ES-I3 (cell line): ENCODE results near the gene CHGA.

Experiments
- H3K36me3 ChIP-seq: 2 replicates; pipeline ENCODE4 v1.6.1; 2013; ENCODE audit warnings: mild to moderate bottlenecking, low read length, control low read depth, moderate library complexity; ENCODE audit not compliant: insufficient read depth
- H3K4me1 ChIP-seq: 2 replicates; pipeline ENCODE4 v1.6.1; 2013; ENCODE audit warnings: mild to moderate bottlenecking, control low read depth, low read length; ENCODE audit not compliant: insufficient read depth
- H3K9ac ChIP-seq: 2 replicates; pipeline ENCODE4 v1.6.1; 2013; ENCODE audit warnings: low read depth, mild to moderate bottlenecking, low read length, moderate library complexity
- H3K9me3 ChIP-seq: 2 replicates; pipeline ENCODE4 v1.6.1; 2013; ENCODE audit warnings: mild to moderate bottlenecking, low read length, moderate library complexity; ENCODE audit not compliant: control insufficient read depth, insufficient read depth

Gene CHGA

GRCh38 chr14:92951912-92952471 lies 29.0 kb downstream of the CHGA start:
- H3K9me3 ChIP-seq, result no peaks in the 10 kb centered on the region
- H3K4me1 ChIP-seq, result no peaks in the 10 kb centered on the region
- H3K9ac ChIP-seq, result no peak overlapping the region
- H3K36me3 ChIP-seq, result peaks cover 6% of the 10 kb centered on the region; the same call in 1 of the 2 replicates

- Histone ChIP-seq H3K9ac (no peak overlapping the region), H3K4me1 (no peaks in the 10 kb centered on the region), H3K36me3 (peaks cover 6% of the 10 kb centered on the region; the same call in 1 of the 2 replicates), H3K9me3 (no peaks in the 10 kb centered on the region)
These were observed 29.7 kb downstream of the CHGA start for GRCh38 chr14:92952481-92953298.

GRCh38 chr14:92953526-92953925 lies 30.6 kb downstream of the CHGA start:
- Histone ChIP-seq H3K9me3 (no peaks in the 10 kb centered on the region), H3K9ac (no peak overlapping the region), H3K36me3 (peaks cover 6% of the 10 kb centered on the region; the same call in 1 of the 2 replicates), H3K4me1 (no peaks in the 10 kb centered on the region)

GRCh38 chr14:92954933-92955332 lies 32.0 kb downstream of the CHGA start:
- H3K36me3 ChIP-seq, result peaks cover 5% of the 10 kb centered on the region; the same call in 1 of the 2 replicates
- H3K4me1 ChIP-seq, result no peaks in the 10 kb centered on the region
- no peak overlapping the region for H3K9ac ChIP-seq
- no peaks in the 10 kb centered on the region for H3K9me3 ChIP-seq

- Histone ChIP-seq H3K4me1 (no peaks in the 10 kb centered on the region), H3K9me3 (no peaks in the 10 kb centered on the region), H3K9ac (no peak overlapping the region), H3K36me3 (peaks cover under 1% of the 10 kb centered on the region; the same call in 1 of the 2 replicates)
These were observed 32.4 kb downstream of the CHGA start for GRCh38 chr14:92955381-92955780.

- Histone ChIP-seq H3K9me3 (no peaks in the 10 kb centered on the region), H3K9ac (no peak overlapping the region), H3K36me3 (no peaks in the 10 kb centered on the region), H3K4me1 (peaks cover 7% of the 10 kb centered on the region; the same call in 1 of the 2 replicates)
These were observed 34.0 kb downstream of the CHGA start for GRCh38 chr14:92956961-92957360.

- H3K36me3 ChIP-seq, result no peaks in the 10 kb centered on the region
- peaks cover 7% of the 10 kb centered on the region; the same call in 1 of the 2 replicates for H3K4me1 ChIP-seq
- no peaks in the 10 kb centered on the region for H3K9me3 ChIP-seq
- H3K9ac ChIP-seq, result no peak overlapping the region
These were observed 35.6 kb downstream of the CHGA start for GRCh38 chr14:92958373-92959188.

- Histone ChIP-seq H3K9me3 (no peaks in the 10 kb centered on the region), H3K4me1 (peaks cover 7% of the 10 kb centered on the region; the same call in 1 of the 2 replicates), H3K9ac (no peak overlapping the region), H3K36me3 (no peaks in the 10 kb centered on the region)
These were observed 36.2 kb downstream of the CHGA start for GRCh38 chr14:92959189-92959531.

- peaks cover 7% of the 10 kb centered on the region; the same call in 1 of the 2 replicates for H3K4me1 ChIP-seq
- H3K9me3 ChIP-seq, result peaks cover under 1% of the 10 kb centered on the region; the same call in 1 of the 2 replicates
- no peaks in the 10 kb centered on the region for H3K36me3 ChIP-seq
- H3K9ac ChIP-seq, result no peak overlapping the region
These were observed 37.1 kb downstream of the CHGA start for GRCh38 chr14:92959761-92960680.

- Histone ChIP-seq H3K9me3 (peaks cover 4% of the 10 kb centered on the region; the same call in 1 of the 2 replicates), H3K36me3 (no peaks in the 10 kb centered on the region), H3K4me1 (peaks cover 7% of the 10 kb centered on the region), H3K9ac (no peak overlapping the region)
These were observed 38.0 kb downstream of the CHGA start for GRCh38 chr14:92960706-92961566.

- Histone ChIP-seq H3K9ac (no peak overlapping the region), H3K4me1 (peaks cover 7% of the 10 kb centered on the region), H3K36me3 (no peaks in the 10 kb centered on the region), H3K9me3 (peaks cover 4% of the 10 kb centered on the region; the same call in 1 of the 2 replicates)
These were observed 38.6 kb downstream of the CHGA start for GRCh38 chr14:92961567-92961855.

- Histone ChIP-seq H3K4me1 (peaks cover 7% of the 10 kb centered on the region), H3K36me3 (no peaks in the 10 kb centered on the region), H3K9me3 (peaks cover 4% of the 10 kb centered on the region; the same call in 1 of the 2 replicates), H3K9ac (no peak overlapping the region)
These were observed 39.3 kb downstream of the CHGA start for GRCh38 chr14:92962031-92962830.

GRCh38 chr14:92962831-92963095 lies 39.8 kb downstream of the CHGA start:
- peaks cover 7% of the 10 kb centered on the region for H3K4me1 ChIP-seq
- H3K36me3 ChIP-seq, result no peaks in the 10 kb centered on the region
- peaks cover 4% of the 10 kb centered on the region; the same call in 1 of the 2 replicates for H3K9me3 ChIP-seq
- no peak overlapping the region for H3K9ac ChIP-seq
